Panc1 (cell line): Measurements from ENCODE around the gene MINK1. TPM values are rescaled to one million over a fixed set of nuclear protein-coding genes. Genes with fewer than 3 reads are reported as not detected.

Source experiments
- ATAC-seq: fragments of 200-7000 bp; cut with Tn5 transposase; 2 replicates; pipeline ENCODE4 v1.9.1; 2020; ENCODE audit warnings: mild to moderate bottlenecking, moderate library complexity
- BruUV-seq: library from RNA; stranded (reverse); fragments of 400-500 nt; replicated peaks from 2 replicates; lab custom pipeline; 2021; lab: Mats Ljungman, UMichigan
- CTCF ChIA-PET: fragments of 300-600 bp; sonication (Branson Sonifier 250); formaldehyde crosslinking; loops from one replicate; lab custom pipeline; 2022; ENCODE audit warnings: antibody characterized with exemption; lab: Charles Lee
- POLR2A ChIA-PET: fragments of 300-600 bp; sonication (Branson Sonifier 250); formaldehyde crosslinking; loops from one replicate; lab custom pipeline; 2022; ENCODE audit warnings: antibody characterized with exemption; lab: Charles Lee
- DNase-seq: peaks from one replicate; pipeline ENCODE4 v3.0.0-alpha.2; 2010; ENCODE audit warnings: low read depth, low spot score
- H3K27ac ChIP-seq: 2 replicates; pipeline ENCODE4 v1.5.1; 2011; ENCODE audit warnings: mild to moderate bottlenecking, low read length, inconsistent platforms
- H3K27me3 ChIP-seq: fragments of 200-500 bp; sonication (Bioruptor generic); 2 replicates; pipeline ENCODE4 v1.6.0; 2014; ENCODE audit warnings: low read length, inconsistent platforms; ENCODE audit not compliant: control insufficient read depth, insufficient read depth
- H3K36me3 ChIP-seq: fragments of 200-500 bp; sonication (Bioruptor generic); 2 replicates; pipeline ENCODE4 v1.5.1; 2014; ENCODE audit warnings: inconsistent platforms, mild to moderate bottlenecking, low read length, moderate library complexity; ENCODE audit not compliant: control insufficient read depth, insufficient read depth
- H3K4me1 ChIP-seq: 2 replicates; pipeline ENCODE4 v1.5.1; 2011; ENCODE audit warnings: inconsistent platforms, mild to moderate bottlenecking, low read length, moderate library complexity; ENCODE audit not compliant: control insufficient read depth, insufficient read depth
- H3K4me3 ChIP-seq, 2 experiments: 2 replicates each; pipeline ENCODE4 v1.5.1; 2011 to 2012; ENCODE audit warnings: low read depth in 2 of 2, low read length in 2 of 2, mild to moderate bottlenecking in 2 of 2, inconsistent platforms in 1 of 2, moderate library complexity in 1 of 2
- H3K9me3 ChIP-seq: fragments of 200-500 bp; sonication (Bioruptor generic); 2 replicates; pipeline ENCODE4 v1.5.1; 2014; ENCODE audit warnings: low read depth, mild to moderate bottlenecking, inconsistent platforms, low read length, moderate library complexity; ENCODE audit not compliant: control insufficient read depth, insufficient read depth
- CTCF ChIP-seq: fragments of 450-650 bp; IDR thresholded peaks from 2 replicates; pipeline ENCODE4 v1.5.1; 2017; ENCODE audit warnings: mild to moderate bottlenecking
- POLR2AphosphoS5 ChIP-seq: IDR thresholded peaks from 2 replicates; pipeline ENCODE4 v1.6.1; 2012; ENCODE audit warnings: mild to moderate bottlenecking, low read depth, low read length, moderate library complexity
- SIN3A ChIP-seq: IDR thresholded peaks from 2 replicates; pipeline ENCODE4 v1.6.1; 2012; ENCODE audit warnings: low read depth, mild to moderate bottlenecking, low read length, moderate library complexity, borderline replicate concordance; ENCODE audit not compliant: insufficient read depth
- TCF7L2 ChIP-seq: IDR thresholded peaks from 2 replicates; pipeline ENCODE4 v1.6.1; 2011; ENCODE audit warnings: mild to moderate bottlenecking, low read depth, low read length, inconsistent platforms
- in situ Hi-C: cut with HindIII; loops from 2 replicates; pipeline ENCODE4 v1.10.0; 2016; ENCODE audit warnings: low sequenced_read_pairs, low pct_unique_long_range_greater_than_20kb
- intact Hi-C: fragments of 100-400 bp; cut with micrococcal nuclease; formaldehyde crosslinking; loops from one replicate; pipeline ENCODE4 v1.10.0; 2022; ENCODE audit not compliant: unreplicated experiment
- total RNA-seq: library from RNA; stranded (reverse); gene quantifications from one replicate; pipeline ENCODE4 v1.2.1, GENCODE V29; 2021; ENCODE audit not compliant: unreplicated experiment
- TF ChIP-seq, protein P1 (sequence below), 2 experiments: IDR thresholded peaks; 2 replicates each; pipeline ENCODE4 v1.6.1; 2011 to 2012; ENCODE audit warnings: low read depth in 2 of 2, control low read depth in 1 of 2, low read length in 1 of 2, mild to moderate bottlenecking in 1 of 2, moderate library complexity in 1 of 2; ENCODE audit not compliant: insufficient read depth in 1 of 2

The MINK1 gene
- total RNA-seq, 1 experiment from 2014 or later, result 78.2 TPM

DNA sequence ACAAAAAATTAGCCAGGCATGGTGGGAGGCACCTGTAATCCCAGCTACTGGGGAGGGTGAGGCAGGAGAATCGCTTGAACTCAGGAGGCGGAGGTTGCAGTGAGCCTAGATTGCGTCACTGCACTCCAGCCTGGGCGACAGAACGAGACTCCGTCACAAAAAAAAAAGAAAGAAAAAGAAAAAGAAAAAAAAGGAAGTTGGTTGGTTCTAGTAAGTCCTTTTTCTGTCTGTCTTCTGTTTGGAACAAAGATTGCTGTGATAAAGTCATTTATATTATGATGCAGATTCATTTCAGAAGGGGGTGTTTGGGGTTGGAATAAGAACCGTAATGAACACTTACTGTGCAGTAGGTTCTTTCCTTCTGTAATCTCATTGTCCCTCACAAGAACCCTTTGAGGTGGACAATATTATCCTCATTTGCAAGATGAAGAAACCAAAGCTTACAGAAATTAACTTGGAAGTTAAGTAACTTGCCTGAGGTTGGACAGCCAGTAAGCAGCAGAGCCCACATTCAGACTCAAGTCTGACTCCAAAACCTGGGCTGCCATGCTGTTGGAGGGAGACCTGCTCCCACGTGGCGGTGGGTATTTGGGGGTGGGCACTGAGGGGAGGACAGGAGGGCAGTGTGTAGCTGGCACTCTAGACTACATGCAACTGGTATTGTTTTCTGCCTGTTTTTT is 10.3 kb downstream of the MINK1 start:
- Histone ChIP-seq H3K27ac (no peak overlapping the region), H3K4me1 (peaks cover 6% of the 10 kb centered on the region), H3K27me3 (no peaks in the 10 kb centered on the region), H3K36me3 (no peaks in the 10 kb centered on the region), H3K4me3 (no peak overlapping the region), H3K9me3 (no peaks in the 10 kb centered on the region)
- no peak for TF ChIP-seq SIN3A
- TF ChIP-seq TCF7L2, result no peak
- TF ChIP-seq POLR2AphosphoS5, result no peak
- no peak for TF ChIP-seq CTCF
- TF ChIP-seq, protein P1, sequence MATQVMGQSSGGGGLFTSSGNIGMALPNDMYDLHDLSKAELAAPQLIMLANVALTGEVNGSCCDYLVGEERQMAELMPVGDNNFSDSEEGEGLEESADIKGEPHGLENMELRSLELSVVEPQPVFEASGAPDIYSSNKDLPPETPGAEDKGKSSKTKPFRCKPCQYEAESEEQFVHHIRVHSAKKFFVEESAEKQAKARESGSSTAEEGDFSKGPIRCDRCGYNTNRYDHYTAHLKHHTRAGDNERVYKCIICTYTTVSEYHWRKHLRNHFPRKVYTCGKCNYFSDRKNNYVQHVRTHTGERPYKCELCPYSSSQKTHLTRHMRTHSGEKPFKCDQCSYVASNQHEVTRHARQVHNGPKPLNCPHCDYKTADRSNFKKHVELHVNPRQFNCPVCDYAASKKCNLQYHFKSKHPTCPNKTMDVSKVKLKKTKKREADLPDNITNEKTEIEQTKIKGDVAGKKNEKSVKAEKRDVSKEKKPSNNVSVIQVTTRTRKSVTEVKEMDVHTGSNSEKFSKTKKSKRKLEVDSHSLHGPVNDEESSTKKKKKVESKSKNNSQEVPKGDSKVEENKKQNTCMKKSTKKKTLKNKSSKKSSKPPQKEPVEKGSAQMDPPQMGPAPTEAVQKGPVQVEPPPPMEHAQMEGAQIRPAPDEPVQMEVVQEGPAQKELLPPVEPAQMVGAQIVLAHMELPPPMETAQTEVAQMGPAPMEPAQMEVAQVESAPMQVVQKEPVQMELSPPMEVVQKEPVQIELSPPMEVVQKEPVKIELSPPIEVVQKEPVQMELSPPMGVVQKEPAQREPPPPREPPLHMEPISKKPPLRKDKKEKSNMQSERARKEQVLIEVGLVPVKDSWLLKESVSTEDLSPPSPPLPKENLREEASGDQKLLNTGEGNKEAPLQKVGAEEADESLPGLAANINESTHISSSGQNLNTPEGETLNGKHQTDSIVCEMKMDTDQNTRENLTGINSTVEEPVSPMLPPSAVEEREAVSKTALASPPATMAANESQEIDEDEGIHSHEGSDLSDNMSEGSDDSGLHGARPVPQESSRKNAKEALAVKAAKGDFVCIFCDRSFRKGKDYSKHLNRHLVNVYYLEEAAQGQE (IDR thresholded peaks at IDR 0.05; ENCODE audit: insufficient read depth in 1 of 2, low read depth in 2 of 2, low read length in 1 of 2), result no peak
- DNase-seq (no peak), ATAC-seq (no peak)
- intact Hi-C loops, result no loop called here
- ChIA-PET CTCF (no interaction called here), POLR2A (no interaction called here)
- no TSS peak for BruUV-seq
- in situ Hi-C loops, result no loop called here

- TF ChIP-seq TCF7L2 (no peak), SIN3A (no peak), CTCF (no peak), POLR2AphosphoS5 (no peak)
- TF ChIP-seq, protein P1 (IDR thresholded peaks at IDR 0.05; ENCODE audit: insufficient read depth in 1 of 2, low read depth in 2 of 2, low read length in 1 of 2), result no peak
- in situ Hi-C loops (no loop called here), intact Hi-C loops (no loop called here)
- Histone ChIP-seq H3K9me3 (no peaks in the 10 kb centered on the region), H3K4me1 (peaks cover 2% of the 10 kb centered on the region), H3K27me3 (no peaks in the 10 kb centered on the region), H3K27ac (no peak overlapping the region), H3K4me3 (no peak overlapping the region), H3K36me3 (no peaks in the 10 kb centered on the region)
- no TSS peak for BruUV-seq
- ChIA-PET CTCF (no interaction called here), POLR2A (interaction anchor here (0.6 kb wide), 1 partner anchor 49 kb away, joined by 8 read pairs; the partner anchor contains the start of gene PSMB6)
- ATAC-seq (no peak), DNase-seq (no peak)
These were observed 12.0 kb downstream of the MINK1 start for GRCh38 chr17:4845118-4845517.
